Measurements from ENCODE around the gene RMND5B. TPM values are rescaled to one million over a fixed set of nuclear protein-coding genes. Genes with fewer than 3 reads are reported as not detected.

The RMND5B gene
- polyA plus RNA-seq, 1 of the 3 experiments (the other 2 are of a cell fraction): 42.8 TPM

- peak overlapping the region; percentile 56; the same call in 1 of the 2 replicates for H2AFZ ChIP-seq (ENCODE audit: low read depth)
- no peaks in the 10 kb centered on the region for H3K9me3 ChIP-seq
- TF ChIP-seq CTCF (IDR thresholded peaks at IDR 0.05) (no peak), IRF3 (IDR thresholded peaks at IDR 0.05; ENCODE audit: low read depth, low read length) (no peak), RCOR1 (IDR thresholded peaks at IDR 0.05; ENCODE audit: low read length) (no peak), MEF2A (IDR thresholded peaks at IDR 0.05; ENCODE audit: borderline replicate concordance, low read depth) (no peak), USF2 (IDR thresholded peaks at IDR 0.05; ENCODE audit: borderline replicate concordance, low read depth, low read length) (no peak), REST (IDR thresholded peaks at IDR 0.05; ENCODE audit: low read depth, low read length) (no peak), TCF12 (IDR thresholded peaks at IDR 0.05) (no peak), RXRA (IDR thresholded peaks at IDR 0.05; ENCODE audit: borderline replicate concordance, low read depth) (no peak), POLR2AphosphoS5 (IDR thresholded peaks at IDR 0.05; ENCODE audit: low read depth, low read length) (no peak), SMC3 (IDR thresholded peaks at IDR 0.05; ENCODE audit: low read depth, low read length) (no peak), NFIC (IDR thresholded peaks at IDR 0.05; ENCODE audit: borderline replicate concordance) (no peak)
- DNase-seq: peak; percentile 49
- H3K4me1 ChIP-seq (ENCODE audit: control insufficient read depth in 1 of 2, insufficient read depth in 2 of 2, low read depth in 1 of 2, low read length in 1 of 2): peaks cover 0 to 19% of the 10 kb centered on the region in 2 experiments; a peak in 1 of 4 replicates
- no peak overlapping the region for H3K27ac ChIP-seq (ENCODE audit: low read depth in 2 of 2, low read length in 1 of 2)
- H3K4me2 ChIP-seq: peak overlapping the region; percentile 62; the same call in 1 of the 2 replicates
- H3K36me3 ChIP-seq (replicated peaks in 1 of 2; ENCODE audit: control insufficient read depth in 1 of 2, insufficient read depth in 2 of 2, low read length in 1 of 2): no peaks in the 10 kb centered on the region
- POLR2A ChIA-PET: interaction anchor here (0.9 kb wide), 1 partner anchor 17 kb away, joined by 3 read pairs; the partner anchor contains the start of gene RMND5B
- H3K27me3 ChIP-seq (ENCODE audit: insufficient read depth): no peaks in the 10 kb centered on the region; the same call in 1 of the 2 replicates
- no peaks in the 10 kb centered on the region for H4K20me1 ChIP-seq (ENCODE audit: insufficient read depth)
- no peaks in the 10 kb centered on the region for H3K9me2 ChIP-seq
- peak overlapping the region; percentile 12 to 44; a peak in 2 of 4 replicates for H3K4me3 ChIP-seq (ENCODE audit: low read depth in 2 of 2, low read length in 1 of 2)
- no peak overlapping the region for H3K9ac ChIP-seq
- CTCF ChIA-PET: interaction anchor here (0.9 to 5.5 kb wide), 5 partner anchors 9 to 49 kb away, joined by 3 to 21 read pairs (median 4); no protein-coding TSS in a partner anchor
- no peaks in the 10 kb centered on the region for H3F3A ChIP-seq (replicated peaks; ENCODE audit: insufficient read depth)
- H3K79me2 ChIP-seq (ENCODE audit: insufficient read depth): no peaks in the 10 kb centered on the region
- WGBS (ENCODE audit: low lambda C conversion rate): 26% methylated on average over 4 of the region's 41 CpGs
Measured at GRCh38 chr5:178113841-178114324, 16.9 kb upstream of the RMND5B start.
